GOT3 (cell line): ENCODE results near the gene DPP10.

Source experiments
- DNase-seq: peaks from one replicate; lab custom pipeline; 2025; ENCODE audit warnings: mixed read lengths; lab: John Stamatoyannopoulos, UW

Gene DPP10

DNA sequence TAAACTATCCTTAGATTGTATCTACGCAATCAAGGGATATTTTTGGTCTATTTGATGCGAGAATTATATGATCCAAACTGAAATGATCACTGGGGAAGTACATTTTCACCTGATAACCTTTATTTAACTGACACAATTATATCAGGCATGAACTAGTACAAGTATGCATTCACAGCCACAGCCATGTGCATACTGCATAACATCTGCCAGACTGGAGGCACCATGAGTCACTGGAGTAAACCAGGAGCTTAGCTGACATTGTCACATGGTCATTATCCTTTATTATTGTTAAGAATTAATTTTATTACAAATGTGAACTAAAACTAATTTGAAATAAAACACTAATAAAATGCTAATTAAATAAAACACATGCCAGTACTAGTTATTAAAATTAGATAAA lies 1127.1 kb downstream of the DPP10 start:
- DNase-seq: no peak

DNA sequence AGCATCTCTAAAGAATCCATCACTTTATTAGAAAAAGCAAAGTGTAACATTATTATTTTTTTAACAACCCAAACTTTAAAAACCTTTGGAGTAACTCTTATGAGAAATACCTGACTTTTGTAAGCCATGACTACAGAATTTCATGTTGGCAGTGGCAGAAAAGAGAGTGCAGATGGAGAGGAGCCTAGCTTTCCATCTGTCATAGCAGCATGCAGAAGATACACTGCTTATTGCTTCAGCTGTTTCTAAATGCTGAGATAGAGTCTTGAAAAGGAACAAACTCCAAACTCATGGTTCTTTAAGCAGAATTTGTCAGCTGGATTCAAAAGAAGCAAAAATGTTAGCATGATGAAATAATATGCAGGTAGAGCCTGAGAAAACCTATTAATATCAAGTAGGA lies 1130.3 kb downstream of the DPP10 start:
- no peak for DNase-seq

DNA sequence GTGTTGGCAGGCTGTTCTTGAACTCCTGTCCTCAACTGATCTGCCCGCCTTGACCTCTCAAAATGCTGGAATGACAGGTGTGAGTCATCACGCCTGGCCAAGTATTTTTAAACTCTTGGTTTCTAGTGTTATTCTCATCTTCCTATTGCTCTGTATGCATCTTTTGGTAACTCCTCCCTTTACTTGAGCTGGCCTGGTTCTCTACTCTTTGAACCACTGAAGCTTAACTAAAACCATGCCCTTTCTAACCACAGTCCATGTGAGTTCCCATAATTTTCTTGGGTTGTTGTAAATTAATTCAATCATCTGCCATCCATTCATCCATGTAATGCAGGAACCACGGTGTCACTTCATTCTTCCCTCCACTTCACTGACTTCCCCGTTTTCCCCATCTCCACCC lies 1131.3 kb downstream of the DPP10 start:
- DNase-seq: no peak

DNA sequence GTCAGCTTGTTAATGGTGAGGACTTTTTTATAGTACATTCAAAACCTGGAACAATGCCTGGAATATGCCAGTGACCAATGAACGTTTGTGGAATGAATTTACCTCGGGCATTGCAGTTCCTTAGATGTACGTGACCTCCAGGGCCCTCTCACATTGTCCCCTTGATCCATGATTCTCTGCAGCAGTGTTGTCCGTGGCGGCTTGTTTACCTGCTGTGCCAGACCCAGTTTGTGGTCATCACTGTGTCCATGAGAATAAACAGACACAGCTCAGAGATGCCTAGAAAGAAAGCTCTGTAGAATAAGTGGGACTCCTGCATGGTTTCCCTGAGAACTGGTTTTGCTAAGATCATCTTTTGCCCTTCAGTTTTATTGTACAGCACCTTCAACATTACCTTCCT lies 1132.2 kb downstream of the DPP10 start:
- no peak for DNase-seq

DNA sequence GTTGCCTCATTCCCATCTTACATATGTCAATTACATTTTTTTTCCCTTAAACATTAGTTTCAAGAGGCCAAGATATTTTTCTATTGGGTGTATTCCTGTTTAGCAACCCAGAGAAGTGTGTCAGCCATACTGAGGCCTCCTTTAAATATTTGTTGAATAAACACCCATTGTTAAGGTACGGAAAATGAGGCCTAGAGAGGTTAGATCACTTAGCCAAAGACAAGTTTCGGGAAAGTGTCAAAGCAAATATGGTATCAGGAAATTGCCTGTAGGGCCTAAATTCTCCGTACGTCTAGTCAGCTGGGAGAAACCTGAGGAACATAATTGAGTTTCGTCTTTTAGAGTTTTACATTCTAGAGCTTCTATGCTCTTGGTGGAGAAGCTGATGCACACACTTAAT lies 1138.3 kb downstream of the DPP10 start:
- no peak for DNase-seq

DNA sequence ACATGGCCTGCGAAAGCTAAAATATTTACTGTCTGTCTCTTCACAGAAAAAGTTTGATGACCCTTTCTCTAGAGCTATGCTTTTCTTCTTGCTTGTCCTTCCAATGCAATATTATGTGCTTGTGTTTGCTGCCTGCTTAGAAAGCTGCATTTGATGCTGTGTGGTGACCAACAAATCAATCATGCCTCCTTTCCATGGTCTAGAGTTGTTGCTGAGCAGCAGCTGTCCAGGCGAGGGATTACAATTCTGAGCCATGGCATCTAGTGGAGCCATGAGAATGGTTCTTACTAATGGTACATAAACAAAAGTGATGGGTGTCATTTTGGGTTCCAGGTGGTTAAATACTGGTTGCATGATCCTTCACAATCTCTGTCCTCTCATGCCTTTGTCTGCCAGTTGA lies 1142.1 kb downstream of the DPP10 start:
- DNase-seq: no peak

DNA sequence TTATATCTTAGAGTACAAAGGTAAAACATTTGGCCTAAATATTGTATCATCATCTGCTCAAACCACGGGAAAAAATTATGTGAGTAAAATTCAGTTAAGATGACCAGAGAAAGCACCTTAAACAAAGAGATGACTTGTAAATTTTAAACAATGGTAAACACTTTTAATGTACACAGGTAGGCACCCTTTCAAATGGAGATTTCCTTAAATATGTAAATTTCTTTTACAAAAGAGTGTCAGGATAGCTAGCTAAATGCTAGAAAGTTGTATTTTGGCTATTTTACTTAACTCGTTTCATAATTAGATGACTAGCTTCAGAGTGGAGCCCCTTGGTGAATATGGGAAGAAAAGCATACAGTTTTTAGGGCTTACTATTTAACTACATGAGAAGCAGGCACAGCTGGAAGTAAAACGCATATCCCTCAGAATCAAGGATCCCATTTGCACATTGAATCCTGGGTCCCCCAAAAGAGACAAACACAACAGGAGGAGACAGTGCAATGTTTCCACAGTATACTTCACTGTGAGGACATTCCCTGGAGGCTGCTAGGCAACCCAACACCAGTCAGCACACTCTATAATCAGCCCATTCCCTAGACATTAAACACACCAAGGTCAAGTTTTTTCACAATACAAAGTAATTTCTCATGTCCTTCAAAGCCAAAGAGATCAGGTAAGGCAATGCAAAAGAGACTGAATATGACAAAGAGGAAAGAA lies 1154.4 kb downstream of the DPP10 start:
- DNase-seq: no peak

DNA sequence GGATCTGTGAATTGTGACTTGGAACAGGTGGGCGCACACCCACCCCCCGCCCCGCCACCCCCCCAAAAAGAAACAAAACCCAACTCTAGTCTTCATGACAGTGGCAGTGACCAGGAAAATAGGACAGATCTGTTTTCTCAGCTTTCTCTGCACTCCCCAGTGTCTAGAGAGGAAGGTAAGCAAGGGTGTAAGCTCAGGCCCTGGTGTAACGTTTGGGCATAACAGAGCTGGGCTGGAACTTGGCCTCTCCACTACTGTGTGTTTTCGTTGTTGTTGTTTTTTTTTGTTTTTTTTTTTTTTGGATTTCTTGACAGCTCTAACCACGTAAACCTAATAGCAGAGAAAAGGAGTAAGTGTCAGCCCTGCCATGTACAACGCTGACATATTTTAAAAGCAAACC lies 1160.8 kb downstream of the DPP10 start:
- DNase-seq: no peak

DNA sequence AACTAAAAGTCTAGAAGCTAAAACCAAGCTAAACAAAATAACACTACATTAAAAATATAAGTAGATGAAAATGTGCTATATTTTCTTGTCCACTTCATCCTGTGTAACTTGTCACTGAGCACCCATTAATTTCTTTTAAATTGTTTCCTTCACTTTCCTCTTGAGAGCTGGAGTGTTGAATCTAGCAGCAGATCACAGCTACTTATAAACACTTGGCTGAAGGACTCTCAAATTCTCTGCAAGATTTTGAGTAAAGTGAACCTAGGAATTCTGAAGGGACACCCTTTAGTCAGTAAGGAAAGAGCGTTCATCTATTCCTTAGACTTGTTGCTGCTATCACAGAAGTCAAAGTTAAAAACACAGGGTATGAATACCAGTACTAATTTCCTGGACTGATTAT lies 1163.9 kb downstream of the DPP10 start:
- DNase-seq: no peak

DNA sequence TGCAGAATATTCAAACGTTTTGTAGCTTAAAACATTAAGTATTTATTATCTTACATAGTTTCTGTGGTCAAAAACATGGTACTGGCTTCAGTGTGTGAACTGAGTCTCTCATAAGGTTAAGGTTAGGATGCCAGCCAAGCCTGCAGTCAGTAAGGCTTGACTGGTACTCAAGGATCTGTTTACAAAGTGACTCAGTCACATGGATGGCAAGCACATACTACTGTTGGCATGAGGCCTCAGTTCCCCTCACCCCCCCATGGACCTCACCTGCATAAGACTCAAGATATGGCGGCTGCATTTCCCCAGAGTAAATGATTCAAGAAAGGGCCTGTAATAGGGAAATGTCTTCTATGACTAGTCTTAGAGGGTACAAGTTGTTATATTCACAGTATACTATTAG lies 1167.5 kb downstream of the DPP10 start:
- DNase-seq: no peak

DNA sequence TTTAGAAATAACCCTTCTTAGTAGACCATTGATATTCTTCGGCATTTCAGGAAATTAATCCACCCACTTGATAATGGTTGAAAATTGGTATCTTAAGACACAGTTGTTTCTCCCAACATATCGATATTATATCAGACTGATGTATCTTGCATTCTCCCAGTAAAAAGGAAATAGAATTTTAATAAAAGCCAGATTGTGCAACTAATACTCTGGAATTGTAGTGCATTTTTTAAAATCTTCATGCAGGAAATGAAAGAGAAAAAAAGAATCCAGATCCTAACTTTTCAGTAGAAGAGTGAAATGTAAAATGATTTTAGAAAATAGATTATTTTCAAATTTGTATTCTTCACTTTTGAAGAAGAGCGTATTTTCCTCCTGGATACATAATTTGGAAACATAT lies 1168.4 kb downstream of the DPP10 start:
- no peak for DNase-seq

DNA sequence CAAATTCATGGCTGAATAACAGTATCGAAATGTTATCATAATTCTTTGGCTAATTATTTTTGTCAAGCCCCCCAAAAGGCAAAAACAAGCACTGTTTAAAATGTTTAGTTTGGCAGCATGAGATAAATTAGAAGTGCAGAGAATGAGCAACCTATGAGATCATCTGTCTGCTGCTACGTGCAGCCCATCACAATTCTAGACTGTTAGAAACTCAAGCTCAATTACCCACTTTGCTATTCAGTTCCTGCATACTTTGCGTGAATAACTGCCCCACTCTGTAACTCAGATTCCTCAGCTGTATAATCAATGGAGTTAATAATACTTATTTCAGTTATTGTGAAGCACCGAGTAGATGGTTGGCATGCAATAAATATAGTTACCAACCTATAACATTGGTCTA lies 1181.9 kb downstream of the DPP10 start:
- no peak for DNase-seq

DNA sequence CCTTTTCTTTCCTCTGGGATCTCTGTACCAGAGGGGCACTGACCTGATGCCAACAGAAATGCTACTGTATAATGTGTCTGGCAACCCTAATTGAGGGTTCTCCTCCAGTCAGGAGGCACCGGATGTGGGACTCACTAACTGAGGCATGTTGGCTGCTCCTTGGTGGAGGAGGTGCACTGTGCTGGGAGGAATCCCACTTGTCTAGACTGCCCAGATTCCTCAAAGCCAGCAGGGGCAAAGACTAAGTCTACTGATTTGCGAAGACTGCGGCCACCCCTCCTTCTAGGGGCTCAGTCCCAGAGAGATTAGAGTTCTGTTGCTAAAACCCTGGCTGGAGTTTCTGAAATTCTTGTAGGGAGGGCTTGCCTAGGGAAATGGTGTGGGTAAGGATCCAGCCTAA lies 1192.1 kb downstream of the DPP10 start:
- no peak for DNase-seq

DNA sequence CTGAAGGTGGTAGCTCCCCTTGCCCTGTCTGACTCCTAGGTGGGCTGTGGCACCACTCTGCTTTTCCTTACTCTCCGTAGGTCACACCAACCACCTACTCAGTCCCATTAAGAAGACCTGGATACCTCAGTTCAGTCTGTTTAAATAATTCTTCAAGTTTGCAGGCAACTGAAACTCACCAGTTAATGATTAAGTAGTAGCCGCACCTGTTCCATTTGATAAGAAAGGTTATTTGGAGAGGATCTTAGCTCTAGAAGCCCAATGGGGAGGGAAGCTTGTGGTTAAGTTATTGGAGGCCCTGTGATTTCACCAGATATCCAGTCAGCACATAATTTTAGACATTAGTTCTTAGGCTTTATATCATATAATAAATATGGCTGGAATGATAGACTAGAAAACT lies 1193.0 kb downstream of the DPP10 start:
- no peak for DNase-seq

DNA sequence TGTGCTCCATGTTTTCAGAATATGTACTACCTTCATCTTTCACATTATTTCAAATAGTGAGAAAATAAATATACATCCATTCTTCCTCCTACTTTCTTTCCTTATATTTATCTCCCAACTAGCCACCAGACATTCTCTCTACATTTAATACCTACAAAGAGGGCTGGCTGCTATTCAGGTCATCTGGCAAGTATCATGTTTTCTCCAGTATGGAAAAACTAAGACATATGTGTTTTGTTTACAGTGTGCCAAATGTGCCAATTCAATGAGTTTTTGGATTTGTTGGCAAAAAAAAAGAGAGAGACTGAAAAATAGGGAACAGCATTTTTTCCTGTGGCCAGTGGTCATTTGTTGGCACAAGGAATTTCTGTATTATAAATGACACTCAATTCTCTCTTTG lies 1207.3 kb downstream of the DPP10 start:
- no peak for DNase-seq

DNA sequence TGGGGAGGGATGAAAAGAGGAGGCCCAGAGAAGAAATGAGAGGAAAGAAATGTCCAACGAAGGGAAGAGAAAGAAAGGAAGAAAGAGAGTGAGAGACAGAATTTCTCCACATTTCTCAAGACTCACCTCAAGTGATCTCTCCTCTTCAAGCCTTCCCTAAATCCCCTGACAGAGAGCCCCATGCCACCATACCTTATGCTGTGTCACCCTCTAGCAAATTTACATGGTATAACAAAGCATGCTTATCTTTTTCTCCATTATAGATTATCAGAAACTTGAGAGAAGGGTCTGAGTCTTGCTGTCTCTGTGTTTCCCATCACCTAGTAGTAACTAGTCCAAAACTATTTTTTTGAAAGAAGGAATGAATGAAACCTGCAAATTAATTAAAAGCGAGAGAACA lies 1208.4 kb downstream of the DPP10 start:
- no peak for DNase-seq

DNA sequence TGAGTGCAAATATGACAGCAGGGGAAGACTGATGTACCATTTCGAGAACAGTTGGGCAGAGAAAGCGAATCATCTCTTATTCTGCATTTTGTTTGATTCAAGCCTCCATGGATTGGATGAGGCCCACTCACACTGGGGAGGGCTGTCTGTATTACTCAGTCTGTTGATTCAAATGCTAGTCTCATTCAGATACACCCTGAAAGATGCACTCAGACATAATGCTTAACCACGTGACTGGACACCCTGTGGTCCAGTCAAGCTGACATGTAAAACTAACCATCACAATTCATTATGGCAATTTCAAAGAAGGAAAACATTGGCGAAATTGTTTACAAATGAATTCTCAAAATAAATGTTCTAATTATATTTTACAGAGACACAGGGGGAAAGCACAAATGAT lies 1210.2 kb downstream of the DPP10 start:
- DNase-seq: no peak

DNA sequence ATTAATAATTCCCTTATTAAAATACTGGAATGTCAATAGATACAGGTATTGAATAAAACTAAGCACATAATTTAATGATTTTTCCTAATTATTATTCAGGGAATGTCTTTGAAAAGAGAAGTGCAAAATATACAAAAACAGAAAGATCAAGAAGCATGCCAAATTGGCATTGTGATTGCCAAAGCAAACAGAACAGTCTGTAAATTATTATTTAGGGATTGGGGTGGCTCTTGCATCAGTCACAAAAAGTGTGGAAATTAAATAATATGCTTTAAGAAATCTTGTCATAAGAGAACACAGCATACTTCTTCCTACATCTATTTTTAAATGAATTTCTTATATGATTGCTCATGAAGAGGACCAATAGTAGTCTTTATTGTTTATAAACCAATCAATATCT lies 1211.9 kb downstream of the DPP10 start:
- DNase-seq: no peak

DNA sequence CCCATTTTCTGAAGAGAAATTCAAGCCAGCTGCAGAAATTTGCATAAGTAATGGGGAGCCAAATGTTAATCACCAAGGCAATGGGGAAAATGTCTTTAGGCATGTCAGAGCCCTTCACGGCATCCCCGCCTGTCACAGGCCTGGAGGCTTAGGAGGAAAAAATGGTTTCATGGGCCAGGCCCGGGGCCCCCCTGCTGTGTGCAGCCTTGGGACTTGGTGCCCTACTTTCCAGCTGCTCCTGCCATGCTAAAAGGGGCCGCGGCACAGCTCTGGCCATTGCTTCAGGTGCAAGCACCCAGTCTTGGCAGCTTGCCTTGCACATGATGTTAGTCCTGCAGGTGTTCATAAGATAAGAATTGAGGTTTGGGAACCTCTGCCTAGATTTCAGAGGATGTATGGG lies 1235.7 kb downstream of the DPP10 start:
- DNase-seq: no peak

DNA sequence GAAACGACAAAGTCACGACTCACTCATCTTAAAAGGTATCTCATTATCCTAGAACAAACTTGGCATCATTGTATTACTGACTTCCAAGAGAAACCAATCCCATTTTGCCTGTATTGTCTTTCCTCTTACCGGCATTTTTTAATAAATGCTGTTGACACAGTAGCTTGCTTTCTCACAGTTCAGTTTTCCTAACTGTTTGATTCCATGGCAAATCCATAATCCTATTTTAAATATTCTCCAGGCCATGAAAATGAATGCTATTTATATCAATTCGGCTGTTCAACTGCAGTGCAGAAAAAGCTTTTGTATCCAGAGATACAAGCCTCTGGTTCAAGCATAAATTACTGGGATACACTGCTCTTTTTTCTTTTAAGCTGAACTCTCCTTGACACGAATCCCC lies 1241.9 kb downstream of the DPP10 start:
- DNase-seq: no peak

DNA sequence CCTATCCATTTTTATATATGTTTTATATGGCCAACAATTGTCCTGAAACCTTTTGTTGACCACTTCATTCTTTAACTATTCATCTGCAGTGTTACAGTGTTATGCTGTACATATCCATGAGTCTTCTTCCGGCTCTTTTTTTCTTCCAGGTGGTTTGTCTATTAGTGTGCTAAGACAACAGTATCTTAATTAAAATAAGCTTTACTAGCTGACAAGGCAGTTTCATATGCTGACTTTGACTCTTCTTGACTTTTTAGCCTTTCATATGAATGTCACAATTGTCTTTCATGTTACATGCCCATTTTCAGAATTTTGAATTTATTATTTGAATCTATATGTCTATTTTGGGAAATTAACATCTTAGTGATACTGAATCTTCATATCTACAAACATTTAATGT lies 1249.0 kb downstream of the DPP10 start:
- no peak for DNase-seq

DNA sequence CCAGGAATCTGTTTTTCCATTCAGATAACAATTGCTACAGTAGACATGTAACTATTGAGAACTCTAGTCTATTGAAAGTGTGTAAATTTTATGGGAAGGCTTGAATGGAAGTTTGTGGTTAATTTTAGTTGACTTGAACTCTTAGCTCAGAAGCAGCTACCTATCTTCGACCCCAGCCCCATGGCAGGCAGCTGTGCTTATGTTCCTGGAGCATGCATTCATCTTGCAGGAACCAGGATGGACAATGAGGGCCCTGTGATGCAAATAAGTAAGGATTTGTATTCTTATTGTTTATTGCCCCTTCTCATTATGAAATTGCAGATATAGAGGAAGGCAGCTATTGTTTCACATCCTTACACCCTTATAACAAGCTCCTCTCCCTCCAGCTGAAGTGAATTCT lies 1252.2 kb downstream of the DPP10 start:
- DNase-seq: no peak

DNA sequence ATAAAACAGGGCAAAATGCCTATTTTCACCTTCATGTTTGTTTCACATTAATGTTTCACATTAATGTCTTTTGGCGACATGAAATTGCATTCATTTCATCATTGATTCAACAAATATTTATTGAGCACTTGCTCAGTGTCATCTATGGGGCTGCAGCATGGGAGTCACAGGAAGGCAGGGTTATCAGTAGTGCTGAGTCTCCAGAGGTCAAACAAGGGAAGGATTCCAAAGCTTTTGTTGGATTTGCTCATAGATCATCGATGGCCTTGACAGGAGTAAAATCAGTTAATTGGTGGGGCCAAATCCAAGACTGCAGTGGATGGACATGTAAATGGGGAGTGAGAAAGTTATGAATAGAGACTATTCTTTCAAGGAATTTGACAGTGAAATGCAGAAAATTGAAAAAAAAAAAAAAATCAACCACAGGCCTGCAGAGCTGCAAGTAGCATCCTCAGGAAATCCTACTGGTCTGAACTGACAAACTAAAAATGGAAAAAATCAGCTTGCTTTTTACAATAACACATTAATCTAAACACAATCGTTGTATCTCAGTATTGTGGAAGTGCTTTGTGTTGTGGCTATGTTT lies 1290.8 kb downstream of the DPP10 start:
- DNase-seq: no peak

DNA sequence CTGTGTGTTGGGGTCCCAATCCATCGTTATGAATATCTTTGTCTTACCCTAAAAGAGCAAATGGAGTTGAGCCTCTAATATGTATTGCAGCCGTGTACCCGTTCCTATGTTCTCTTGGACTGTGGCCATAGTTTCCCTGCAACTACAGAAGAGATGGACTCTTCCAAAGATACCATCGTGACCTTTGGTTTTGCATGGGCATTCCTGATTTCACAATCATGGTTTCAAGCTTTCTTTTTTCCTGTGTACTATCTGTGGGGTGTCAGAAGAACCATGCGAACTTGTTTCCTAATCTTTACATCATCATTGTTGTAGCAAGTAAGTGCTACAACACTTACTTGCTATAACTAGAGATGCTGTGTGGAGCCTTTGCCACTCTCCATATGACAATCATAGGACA lies 1295.7 kb downstream of the DPP10 start:
- DNase-seq: no peak
